Naive B cell (primary cell): ENCODE data around the gene ABCC3. TPM values are rescaled to one million over a fixed set of nuclear protein-coding genes. Genes with fewer than 3 reads are reported as not detected.
"Not testable (repeated sequence)": the region's sequence is repeated elsewhere in the genome, so short reads cannot be mapped to it uniquely, and the experiment has no call there.

Experiments used
- ATAC-seq, 2 donors: fragments of 150-1000 bp; cut with Tn5 transposase; 2 replicates each; pipeline ENCODE4 v1.10.0; 2021; ENCODE audit warnings: low read depth in 2 of 2, mild to moderate bottlenecking in 2 of 2, moderate library complexity in 2 of 2
- DNase-seq: peaks from one replicate; pipeline ENCODE4 v3.0.0; 2022
- H3K27ac Mint-ChIP-seq, 6 donors: one replicate each; pipeline ENCODE4 v1.8.0; 2020 to 2022; ENCODE audit warnings: mild to moderate bottlenecking in 6 of 6, mixed read lengths in 6 of 6, moderate library complexity in 5 of 6, inconsistent platforms in 2 of 6
- H3K27me3 Mint-ChIP-seq, 3 donors: one replicate each; pipeline ENCODE4 v1.8.0; 2021 to 2022; ENCODE audit warnings: mixed read lengths in 3 of 3, mild to moderate bottlenecking in 1 of 3
- H3K36me3 Mint-ChIP-seq, 2 donors: one replicate each; pipeline ENCODE4 v1.8.0; 2020 to 2022; ENCODE audit warnings: mixed read lengths in 2 of 2, inconsistent platforms in 1 of 2, mild to moderate bottlenecking in 1 of 2
- H3K4me1 Mint-ChIP-seq, 3 donors: one replicate each; pipeline ENCODE4 v1.8.0; 2020 to 2022; ENCODE audit warnings: mixed read lengths in 3 of 3, inconsistent platforms in 1 of 3, mild to moderate bottlenecking in 1 of 3, moderate library complexity in 1 of 3
- H3K4me3 Mint-ChIP-seq, 8 donors: one replicate each; pipeline ENCODE4 v1.8.0; 2020 to 2022; ENCODE audit warnings: mild to moderate bottlenecking in 8 of 8, mixed read lengths in 8 of 8, moderate library complexity in 8 of 8, inconsistent platforms in 2 of 8
- H3K9me3 Mint-ChIP-seq, 7 donors: one replicate each; pipeline ENCODE4 v1.8.0; 2020 to 2022; ENCODE audit warnings: mixed read lengths in 7 of 7, mild to moderate bottlenecking in 5 of 7, inconsistent platforms in 2 of 7, moderate library complexity in 1 of 7
- polyA plus RNA-seq, 6 donors: library from polyadenylated mRNA; unstranded; fragments of 300-500 nt; fragmentation: Illumina TruSeq; gene quantifications; one replicate each; pipeline ENCODE4 v1.2.3, GENCODE V29; 2021; ENCODE audit warnings: low read depth in 6 of 6

Gene ABCC3
- polyA plus RNA-seq, 6 donors from 2014 or later = 0.44 to 0.99 (median 0.76) TPM; not detected in 2

- H3K27ac Mint-ChIP-seq = no peak overlapping the region
- no peak overlapping the region for H3K4me3 Mint-ChIP-seq
- DNase-seq (no peak), ATAC-seq (no peak)
- peaks cover 17 to 41% (median 41%) of the 10 kb centered on the region in 3 donors for H3K27me3 Mint-ChIP-seq
- H3K9me3 Mint-ChIP-seq = no peaks in the 10 kb centered on the region
- H3K36me3 Mint-ChIP-seq = no peaks in the 10 kb centered on the region
- H3K4me1 Mint-ChIP-seq = peaks cover 0 to 1% (median 0%) of the 10 kb centered on the region in 3 donors
Observed at GRCh38 chr17:50675627-50676026, 40.9 kb downstream of the ABCC3 start.

- H3K27ac Mint-ChIP-seq = no peak overlapping the region
- H3K36me3 Mint-ChIP-seq = no peaks in the 10 kb centered on the region
- H3K27me3 Mint-ChIP-seq = peaks cover 21 to 48% (median 48%) of the 10 kb centered on the region in 3 donors
- peaks cover 2 to 7% (median 3%) of the 10 kb centered on the region in 3 donors for H3K4me1 Mint-ChIP-seq
- no peak for DNase-seq
- no peak for ATAC-seq
- no peaks in the 10 kb centered on the region for H3K9me3 Mint-ChIP-seq
- H3K4me3 Mint-ChIP-seq = no peak overlapping the region
Observed at GRCh38 chr17:50676065-50676975, 41.6 kb downstream of the ABCC3 start.

- H3K4me3 Mint-ChIP-seq = no peak overlapping the region
- DNase-seq (no peak), ATAC-seq (no peak)
- peaks cover 6 to 9% (median 8%) of the 10 kb centered on the region in 3 donors for H3K4me1 Mint-ChIP-seq
- peaks cover 25 to 64% (median 63%) of the 10 kb centered on the region in 3 donors for H3K27me3 Mint-ChIP-seq
- H3K27ac Mint-ChIP-seq = no peak overlapping the region
- H3K9me3 Mint-ChIP-seq = no peaks in the 10 kb centered on the region
- H3K36me3 Mint-ChIP-seq = no peaks in the 10 kb centered on the region
Observed at GRCh38 chr17:50677851-50678375, 43.2 kb downstream of the ABCC3 start.

- Mint-ChIP-seq H3K36me3 (no peaks in the 10 kb centered on the region), H3K27me3 (peaks cover 25 to 67% (median 63%) of the 10 kb centered on the region in 3 donors), H3K4me3 (no peak overlapping the region), H3K9me3 (no peaks in the 10 kb centered on the region), H3K4me1 (peaks cover 6 to 9% (median 8%) of the 10 kb centered on the region in 3 donors), H3K27ac (no peak overlapping the region)
- ATAC-seq (no peak), DNase-seq (no peak)
Observed at GRCh38 chr17:50679008-50679544, 44.4 kb downstream of the ABCC3 start.

- ATAC-seq (no peak), DNase-seq (no peak)
- H3K9me3 Mint-ChIP-seq = no peaks in the 10 kb centered on the region
- H3K27me3 Mint-ChIP-seq = peaks cover 25 to 67% (median 63%) of the 10 kb centered on the region in 3 donors
- no peaks in the 10 kb centered on the region for H3K36me3 Mint-ChIP-seq
- H3K27ac Mint-ChIP-seq = no peak overlapping the region
- no peak overlapping the region for H3K4me3 Mint-ChIP-seq
- H3K4me1 Mint-ChIP-seq = peaks cover 6 to 9% (median 8%) of the 10 kb centered on the region in 3 donors
Observed at GRCh38 chr17:50680126-50680525, 45.4 kb downstream of the ABCC3 start.

- Mint-ChIP-seq H3K27me3 (peaks cover 25 to 67% (median 63%) of the 10 kb centered on the region in 3 donors), H3K27ac (peak overlapping the region in 1 of 6 donors; percentile 18)
- ATAC-seq, DNase-seq, H3K4me1 Mint-ChIP-seq, H3K9me3 Mint-ChIP-seq, H3K4me3 Mint-ChIP-seq, H3K36me3 Mint-ChIP-seq: not testable (repeated sequence)
Observed at GRCh38 chr17:50680543-50681262, 46.0 kb downstream of the ABCC3 start.

GRCh38 chr17:50681263-50682200 is 46.9 kb downstream of the ABCC3 start:
- Mint-ChIP-seq H3K36me3 (no peaks in the 10 kb centered on the region), H3K4me1 (peaks cover 6 to 9% (median 8%) of the 10 kb centered on the region in 3 donors), H3K9me3 (no peaks in the 10 kb centered on the region), H3K27me3 (peaks cover 20 to 64% (median 57%) of the 10 kb centered on the region in 3 donors), H3K27ac (peak overlapping the region in 2 of 6 donors; percentile 18 to 67), H3K4me3 (no peak overlapping the region)
- DNase-seq (no peak), ATAC-seq (no peak)

GRCh38 chr17:50682441-50682840 is 47.8 kb downstream of the ABCC3 start:
- Mint-ChIP-seq H3K9me3 (no peaks in the 10 kb centered on the region), H3K4me1 (peaks cover 6 to 9% (median 8%) of the 10 kb centered on the region in 3 donors), H3K4me3 (no peak overlapping the region), H3K27ac (peak overlapping the region in 1 of 6 donors; percentile 29), H3K36me3 (no peaks in the 10 kb centered on the region), H3K27me3 (peaks cover 20 to 58% (median 52%) of the 10 kb centered on the region in 3 donors)
- ATAC-seq (no peak), DNase-seq (no peak)

GRCh38 chr17:50682938-50683337 is 48.3 kb downstream of the ABCC3 start:
- ATAC-seq (no peak), DNase-seq (no peak)
- Mint-ChIP-seq H3K27me3 (peaks cover 20 to 53% (median 47%) of the 10 kb centered on the region in 3 donors), H3K4me1 (peaks cover 6 to 9% (median 8%) of the 10 kb centered on the region in 3 donors), H3K4me3 (no peak overlapping the region), H3K36me3 (no peaks in the 10 kb centered on the region), H3K27ac (peak overlapping the region in 1 of 6 donors; percentile 56), H3K9me3 (no peaks in the 10 kb centered on the region)

GRCh38 chr17:50683434-50684287 is 49.0 kb downstream of the ABCC3 start:
- no peaks in the 10 kb centered on the region for H3K36me3 Mint-ChIP-seq
- no peaks in the 10 kb centered on the region for H3K9me3 Mint-ChIP-seq
- no peak for ATAC-seq
- peaks cover 20 to 51% (median 41%) of the 10 kb centered on the region in 3 donors for H3K27me3 Mint-ChIP-seq
- no peak overlapping the region for H3K4me3 Mint-ChIP-seq
- H3K27ac Mint-ChIP-seq = peak overlapping the region in 1 of 6 donors; percentile 56
- H3K4me1 Mint-ChIP-seq = peaks cover 6 to 9% (median 8%) of the 10 kb centered on the region in 3 donors
- DNase-seq = no peak

GRCh38 chr17:50684288-50684611 is 49.6 kb downstream of the ABCC3 start:
- Mint-ChIP-seq H3K27ac (peak overlapping the region in 2 of 6 donors; percentile 42 to 60), H3K4me1 (peaks cover 6 to 9% (median 8%) of the 10 kb centered on the region in 3 donors), H3K27me3 (peaks cover 16 to 47% (median 35%) of the 10 kb centered on the region in 3 donors), H3K9me3 (no peaks in the 10 kb centered on the region), H3K4me3 (no peak overlapping the region), H3K36me3 (no peaks in the 10 kb centered on the region)
- DNase-seq (no peak), ATAC-seq (no peak)
